HEK293 (cell line): ENCODE data around the gene GTPBP4.

Source experiments
- CTCF ChIA-PET: fragments of 350-600 bp; formaldehyde crosslinking; extraction: SDS; loops from one replicate; lab custom pipeline; 2021; ENCODE audit warnings: antibody characterized with exemption; lab: Yijun Ruan, JAX
- POLR2A ChIA-PET: fragments of 300-600 bp; formaldehyde crosslinking; extraction: SDS; loops from one replicate; lab custom pipeline; 2020; ENCODE audit warnings: antibody characterized with exemption, inconsistent platforms; lab: Yijun Ruan, JAX
- H3K27ac ChIP-seq: fragments of 200-500 bp; sonication (Bioruptor generic); 2 replicates; pipeline ENCODE4 v1.5.1; 2014; ENCODE audit warnings: low read depth, low read length, control low read depth, inconsistent platforms; ENCODE audit errors: extremely low read depth
- H3K36me3 ChIP-seq, 2 experiments: fragments of 200-500 bp in 1 of 2; sonication (Bioruptor generic) in 1 of 2; 1 replicate in 1 of 2; 2 replicates in 1 of 2; pipeline ENCODE4 v1.5.1; 2014 to 2017; ENCODE audit warnings: inconsistent platforms in 2 of 2, low read length in 2 of 2; ENCODE audit not compliant: control insufficient read depth in 2 of 2, insufficient read depth in 1 of 2
- H3K4me1 ChIP-seq: fragments of 200-500 bp; sonication (Bioruptor generic); 2 replicates; pipeline ENCODE4 v1.5.1; 2014; ENCODE audit warnings: mild to moderate bottlenecking, low read length, inconsistent platforms; ENCODE audit not compliant: control insufficient read depth, insufficient read depth
- H3K4me3 ChIP-seq: 2 replicates; pipeline ENCODE4 v1.5.1; 2011; ENCODE audit warnings: low read depth, mild to moderate bottlenecking, control low read depth, low read length, moderate library complexity
- H3K9me3 ChIP-seq: fragments of 200-500 bp; sonication (Bioruptor generic); 2 replicates; pipeline ENCODE4 v1.5.1; 2014; ENCODE audit warnings: low read depth, low read length, inconsistent platforms; ENCODE audit not compliant: control insufficient read depth, insufficient read depth
- GLIS1 ChIP-seq: fragments of 450-650 bp; formaldehyde crosslinking; IDR thresholded peaks from 2 replicates; pipeline ENCODE4 v1.5.1; 2016; ENCODE audit warnings: missing biosample characterization, missing genetic modification characterization
- KLF1 ChIP-seq: fragments of 450-650 bp; formaldehyde crosslinking; IDR thresholded peaks from 2 replicates; pipeline ENCODE4 v1.5.1; 2016; ENCODE audit warnings: missing biosample characterization, missing genetic modification characterization
- MZF1 ChIP-seq: fragments of 450-650 bp; formaldehyde crosslinking; IDR thresholded peaks from 2 replicates; pipeline ENCODE4 v1.5.1; 2017; ENCODE audit warnings: missing biosample characterization, missing genetic modification characterization, borderline replicate concordance
- SCRT1 ChIP-seq: fragments of 450-650 bp; formaldehyde crosslinking; IDR thresholded peaks from 2 replicates; pipeline ENCODE4 v1.5.1; 2016; ENCODE audit warnings: missing biosample characterization, missing genetic modification characterization, borderline replicate concordance
- TRIM28 ChIP-seq: IDR thresholded peaks from 2 replicates; pipeline ENCODE4 v1.6.1; 2011; ENCODE audit warnings: low read length, control low read depth, borderline replicate concordance
- ZBTB17 ChIP-seq: fragments of 450-650 bp; formaldehyde crosslinking; IDR thresholded peaks from 2 replicates; pipeline ENCODE4 v1.5.1; 2016; ENCODE audit warnings: missing biosample characterization, missing genetic modification characterization
- ZBTB7A ChIP-seq: fragments of 450-650 bp; formaldehyde crosslinking; IDR thresholded peaks from 2 replicates; pipeline ENCODE4 v1.5.1; 2016; ENCODE audit warnings: low read depth, missing biosample characterization, missing genetic modification characterization
- ZEB2 ChIP-seq: fragments of 450-650 bp; formaldehyde crosslinking; IDR thresholded peaks from 2 replicates; pipeline ENCODE4 v1.5.1; 2016; ENCODE audit warnings: missing biosample characterization, missing genetic modification characterization
- ZFP37 ChIP-seq: fragments of 450-650 bp; formaldehyde crosslinking; IDR thresholded peaks from 2 replicates; pipeline ENCODE4 v1.5.1; 2016; ENCODE audit warnings: missing biosample characterization, missing genetic modification characterization
- ZNF114 ChIP-seq: fragments of 450-650 bp; formaldehyde crosslinking; IDR thresholded peaks from 2 replicates; pipeline ENCODE4 v1.5.0; 2017; ENCODE audit warnings: missing biosample characterization, missing genetic modification characterization
- ZNF146 ChIP-seq: fragments of 450-650 bp; formaldehyde crosslinking; IDR thresholded peaks from 2 replicates; pipeline ENCODE4 v1.5.1; 2016; ENCODE audit warnings: missing biosample characterization, missing genetic modification characterization
- ZNF184 ChIP-seq: fragments of 450-650 bp; IDR thresholded peaks from 2 replicates; pipeline ENCODE4 v1.5.1; 2018; ENCODE audit warnings: missing biosample characterization, mild to moderate bottlenecking, missing genetic modification characterization
- ZNF19 ChIP-seq: fragments of 450-650 bp; formaldehyde crosslinking; IDR thresholded peaks from 2 replicates; pipeline ENCODE4; 2016; ENCODE audit warnings: missing biosample characterization, missing genetic modification characterization, low read depth
- ZNF202 ChIP-seq: fragments of 450-650 bp; formaldehyde crosslinking; IDR thresholded peaks from 2 replicates; pipeline ENCODE4 v1.5.1; 2016; ENCODE audit warnings: missing biosample characterization, missing genetic modification characterization, borderline replicate concordance
- ZNF211 ChIP-seq: fragments of 450-650 bp; formaldehyde crosslinking; IDR thresholded peaks from 2 replicates; pipeline ENCODE4 v1.5.1; 2016; ENCODE audit warnings: low read depth, missing biosample characterization, missing genetic modification characterization
- ZNF433 ChIP-seq: fragments of 450-650 bp; formaldehyde crosslinking; IDR thresholded peaks from 2 replicates; pipeline ENCODE4 v1.5.1; 2016; ENCODE audit warnings: missing biosample characterization, missing genetic modification characterization, low read depth
- ZNF521 ChIP-seq: fragments of 450-650 bp; formaldehyde crosslinking; IDR thresholded peaks from 2 replicates; pipeline ENCODE4 v1.5.1; 2017; ENCODE audit warnings: missing biosample characterization, mild to moderate bottlenecking, missing genetic modification characterization
- ZNF529 ChIP-seq: fragments of 450-650 bp; formaldehyde crosslinking; IDR thresholded peaks from 2 replicates; pipeline ENCODE4 v1.5.1; 2017; ENCODE audit warnings: missing genetic modification characterization, missing biosample characterization; ENCODE audit not compliant: insufficient replicate concordance
- ZNF544 ChIP-seq: fragments of 450-650 bp; formaldehyde crosslinking; IDR thresholded peaks from 2 replicates; pipeline ENCODE4 v1.5.0; 2017; ENCODE audit warnings: missing biosample characterization, missing genetic modification characterization
- ZNF548 ChIP-seq: fragments of 450-650 bp; formaldehyde crosslinking; IDR thresholded peaks from 2 replicates; pipeline ENCODE4 v1.5.1; 2016; ENCODE audit warnings: missing biosample characterization, missing genetic modification characterization
- ZNF571 ChIP-seq: fragments of 450-650 bp; formaldehyde crosslinking; IDR thresholded peaks from 2 replicates; pipeline ENCODE4 v1.5.0; 2017; ENCODE audit warnings: missing biosample characterization, missing genetic modification characterization
- ZNF626 ChIP-seq: fragments of 450-650 bp; sonication (Bioruptor Pico); formaldehyde crosslinking; IDR thresholded peaks from 2 replicates; pipeline ENCODE4 v1.5.1; 2018; ENCODE audit warnings: missing biosample characterization, missing genetic modification characterization, inconsistent platforms
- ZNF660 ChIP-seq: fragments of 450-650 bp; IDR thresholded peaks from 2 replicates; pipeline ENCODE4 v1.5.1; 2018; ENCODE audit warnings: missing biosample characterization, mild to moderate bottlenecking, missing genetic modification characterization
- ZNF707 ChIP-seq: fragments of 450-650 bp; formaldehyde crosslinking; IDR thresholded peaks from 2 replicates; pipeline ENCODE4 v1.5.1; 2016; ENCODE audit warnings: missing biosample characterization, missing genetic modification characterization
- ZNF791 ChIP-seq: fragments of 450-650 bp; formaldehyde crosslinking; IDR thresholded peaks from 2 replicates; pipeline ENCODE4 v1.5.1; 2016; ENCODE audit warnings: missing biosample characterization, missing genetic modification characterization
- TF ChIP-seq, protein P1 (sequence below): fragments of 450-650 bp; formaldehyde crosslinking; IDR thresholded peaks from 2 replicates; pipeline ENCODE4 v1.5.1; 2016; ENCODE audit warnings: missing biosample characterization, missing genetic modification characterization
- TF ChIP-seq, protein P2 (sequence below): fragments of 450-650 bp; formaldehyde crosslinking; IDR thresholded peaks from 2 replicates; pipeline ENCODE4 v1.5.1; 2016; ENCODE audit warnings: missing biosample characterization, missing genetic modification characterization
- TF ChIP-seq, protein P3 (sequence below): sonication (generic); formaldehyde crosslinking; IDR thresholded peaks from 2 replicates; pipeline ENCODE4 v1.8.1; 2022; ENCODE audit warnings: mild to moderate bottlenecking, moderate library complexity, missing genetic modification reagents
- TF ChIP-seq, protein P4 (sequence below): fragments of 450-650 bp; formaldehyde crosslinking; IDR thresholded peaks from 2 replicates; pipeline ENCODE4 v1.5.1; 2016; ENCODE audit warnings: missing biosample characterization, missing genetic modification characterization
- TF ChIP-seq, protein P5 (sequence below): fragments of 450-650 bp; formaldehyde crosslinking; IDR thresholded peaks from 2 replicates; pipeline ENCODE4 v1.5.1; 2016; ENCODE audit warnings: missing biosample characterization, missing genetic modification characterization

The GTPBP4 gene

GRCh38 chr10:1026578-1026977 is 38.3 kb downstream of the GTPBP4 start:
- Histone ChIP-seq H3K36me3 (peaks cover 0 to 3% of the 10 kb centered on the region in 2 experiments; a peak in 1 of 3 replicates), H3K9me3 (no peaks in the 10 kb centered on the region), H3K4me3 (no peak overlapping the region), H3K27ac (no peak overlapping the region), H3K4me1 (no peaks in the 10 kb centered on the region)
- ChIA-PET CTCF (no interaction called here), POLR2A (interaction anchor here (2.4 kb wide), 1 partner anchor 22 kb away, joined by 5 read pairs; the partner anchor contains the start of gene IDI1)
- no peak for TF ChIP-seq ZNF707 (tag by site-specific recombination)
- no peak for TF ChIP-seq MZF1
- no peak for TF ChIP-seq ZNF571 (tag by site-specific recombination)
- TF ChIP-seq ZNF791: no peak
- TF ChIP-seq ZFP37: no peak
- TF ChIP-seq ZNF146 (tag by site-specific recombination): no peak
- TF ChIP-seq ZNF660 (tag by site-specific recombination): no peak
- TF ChIP-seq ZBTB17 (tag by site-specific recombination): no peak
- TF ChIP-seq SCRT1 (tag by site-specific recombination): no peak
- TF ChIP-seq, protein P1, sequence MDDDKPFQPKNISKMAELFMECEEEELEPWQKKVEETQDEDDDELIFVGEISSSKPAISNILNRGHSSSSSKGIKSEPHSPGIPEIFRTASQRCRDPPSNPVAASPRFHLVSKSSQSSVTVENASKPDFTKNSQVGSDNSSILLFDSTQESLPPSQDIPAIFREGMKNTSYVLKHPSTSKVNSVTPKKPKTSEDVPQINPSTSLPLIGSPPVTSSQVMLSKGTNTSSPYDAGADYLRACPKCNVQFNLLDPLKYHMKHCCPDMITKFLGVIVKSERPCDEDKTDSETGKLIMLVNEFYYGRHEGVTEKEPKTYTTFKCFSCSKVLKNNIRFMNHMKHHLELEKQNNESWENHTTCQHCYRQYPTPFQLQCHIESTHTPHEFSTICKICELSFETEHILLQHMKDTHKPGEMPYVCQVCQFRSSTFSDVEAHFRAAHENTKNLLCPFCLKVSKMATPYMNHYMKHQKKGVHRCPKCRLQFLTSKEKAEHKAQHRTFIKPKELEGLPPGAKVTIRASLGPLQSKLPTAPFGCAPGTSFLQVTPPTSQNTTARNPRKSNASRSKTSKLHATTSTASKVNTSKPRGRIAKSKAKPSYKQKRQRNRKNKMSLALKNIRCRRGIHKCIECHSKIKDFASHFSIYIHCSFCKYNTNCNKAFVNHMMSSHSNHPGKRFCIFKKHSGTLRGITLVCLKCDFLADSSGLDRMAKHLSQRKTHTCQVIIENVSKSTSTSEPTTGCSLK (tag by site-specific recombination): no peak
- TF ChIP-seq ZNF529 (tag by site-specific recombination): no peak
- TF ChIP-seq, protein P2, sequence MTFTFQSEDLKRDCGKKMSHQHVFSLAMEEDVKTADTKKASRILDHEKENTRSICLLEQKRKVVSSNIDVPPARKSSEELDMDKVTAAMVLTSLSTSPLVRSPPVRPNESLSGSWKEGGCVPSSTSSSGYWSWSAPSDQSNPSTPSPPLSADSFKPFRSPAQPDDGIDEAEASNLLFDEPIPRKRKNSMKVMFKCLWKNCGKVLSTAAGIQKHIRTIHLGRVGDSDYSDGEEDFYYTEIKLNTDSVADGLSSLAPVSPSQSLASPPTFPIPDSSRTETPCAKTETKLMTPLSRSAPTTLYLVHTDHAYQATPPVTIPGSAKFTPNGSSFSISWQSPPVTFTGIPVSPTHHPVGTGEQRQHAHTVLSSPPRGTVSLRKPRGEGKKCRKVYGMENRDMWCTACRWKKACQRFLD (tag by site-specific recombination): no peak
- no peak for TF ChIP-seq ZNF433
- TF ChIP-seq GLIS1 (tag by site-specific recombination): no peak

- CTCF ChIA-PET: no interaction called here
- no peak overlapping the region for H3K27ac ChIP-seq
- no peaks in the 10 kb centered on the region for H3K9me3 ChIP-seq
- H3K36me3 ChIP-seq: peaks cover 0 to 3% of the 10 kb centered on the region in 2 experiments; a peak in 1 of 3 replicates
- no peaks in the 10 kb centered on the region for H3K4me1 ChIP-seq
- no peak overlapping the region for H3K4me3 ChIP-seq
- POLR2A ChIA-PET: interaction anchor here (0.9 kb wide), 1 partner anchor 19 kb away, joined by 4 read pairs; no protein-coding TSS in a partner anchor
- TF ChIP-seq ZNF521 (tag by site-specific recombination) (no peak), ZFP37 (no peak), ZNF548 (tag by site-specific recombination) (no peak), ZNF626 (no peak), ZNF211 (tag by site-specific recombination) (no peak), TRIM28 (no peak), ZNF660 (tag by site-specific recombination) (no peak), ZEB2 (tag by site-specific recombination) (no peak), ZBTB7A (tag by site-specific recombination) (no peak), ZNF114 (tag by site-specific recombination) (no peak), ZNF544 (tag by site-specific recombination) (no peak), ZNF184 (tag by site-specific recombination) (no peak), ZNF202 (no peak), ZNF19 (tag by site-specific recombination) (no peak), KLF1 (tag by site-specific recombination) (no peak)
- TF ChIP-seq, protein P3, sequence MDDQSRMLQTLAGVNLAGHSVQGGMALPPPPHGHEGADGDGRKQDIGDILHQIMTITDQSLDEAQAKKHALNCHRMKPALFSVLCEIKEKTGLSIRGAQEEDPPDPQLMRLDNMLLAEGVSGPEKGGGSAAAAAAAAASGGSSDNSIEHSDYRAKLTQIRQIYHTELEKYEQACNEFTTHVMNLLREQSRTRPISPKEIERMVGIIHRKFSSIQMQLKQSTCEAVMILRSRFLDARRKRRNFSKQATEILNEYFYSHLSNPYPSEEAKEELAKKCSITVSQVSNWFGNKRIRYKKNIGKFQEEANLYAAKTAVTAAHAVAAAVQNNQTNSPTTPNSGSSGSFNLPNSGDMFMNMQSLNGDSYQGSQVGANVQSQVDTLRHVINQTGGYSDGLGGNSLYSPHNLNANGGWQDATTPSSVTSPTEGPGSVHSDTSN (CRISPR knock-in tag): no peak
- TF ChIP-seq, protein P4, sequence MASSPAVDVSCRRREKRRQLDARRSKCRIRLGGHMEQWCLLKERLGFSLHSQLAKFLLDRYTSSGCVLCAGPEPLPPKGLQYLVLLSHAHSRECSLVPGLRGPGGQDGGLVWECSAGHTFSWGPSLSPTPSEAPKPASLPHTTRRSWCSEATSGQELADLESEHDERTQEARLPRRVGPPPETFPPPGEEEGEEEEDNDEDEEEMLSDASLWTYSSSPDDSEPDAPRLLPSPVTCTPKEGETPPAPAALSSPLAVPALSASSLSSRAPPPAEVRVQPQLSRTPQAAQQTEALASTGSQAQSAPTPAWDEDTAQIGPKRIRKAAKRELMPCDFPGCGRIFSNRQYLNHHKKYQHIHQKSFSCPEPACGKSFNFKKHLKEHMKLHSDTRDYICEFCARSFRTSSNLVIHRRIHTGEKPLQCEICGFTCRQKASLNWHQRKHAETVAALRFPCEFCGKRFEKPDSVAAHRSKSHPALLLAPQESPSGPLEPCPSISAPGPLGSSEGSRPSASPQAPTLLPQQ (tag by site-specific recombination): no peak
- TF ChIP-seq, protein P5, sequence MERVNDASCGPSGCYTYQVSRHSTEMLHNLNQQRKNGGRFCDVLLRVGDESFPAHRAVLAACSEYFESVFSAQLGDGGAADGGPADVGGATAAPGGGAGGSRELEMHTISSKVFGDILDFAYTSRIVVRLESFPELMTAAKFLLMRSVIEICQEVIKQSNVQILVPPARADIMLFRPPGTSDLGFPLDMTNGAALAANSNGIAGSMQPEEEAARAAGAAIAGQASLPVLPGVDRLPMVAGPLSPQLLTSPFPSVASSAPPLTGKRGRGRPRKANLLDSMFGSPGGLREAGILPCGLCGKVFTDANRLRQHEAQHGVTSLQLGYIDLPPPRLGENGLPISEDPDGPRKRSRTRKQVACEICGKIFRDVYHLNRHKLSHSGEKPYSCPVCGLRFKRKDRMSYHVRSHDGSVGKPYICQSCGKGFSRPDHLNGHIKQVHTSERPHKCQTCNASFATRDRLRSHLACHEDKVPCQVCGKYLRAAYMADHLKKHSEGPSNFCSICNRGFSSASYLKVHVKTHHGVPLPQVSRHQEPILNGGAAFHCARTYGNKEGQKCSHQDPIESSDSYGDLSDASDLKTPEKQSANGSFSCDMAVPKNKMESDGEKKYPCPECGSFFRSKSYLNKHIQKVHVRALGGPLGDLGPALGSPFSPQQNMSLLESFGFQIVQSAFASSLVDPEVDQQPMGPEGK (tag by site-specific recombination): no peak
These were observed 41.6 kb downstream of the GTPBP4 start for GRCh38 chr10:1029838-1030237.
